HepG2 (cell line): ENCODE results near the gene MBD3. TPM values are rescaled to one million over a fixed set of nuclear protein-coding genes. Genes with fewer than 3 reads are reported as not detected.
A peak's percentile ranks its signal among the peaks of the same experiment; 100 is the strongest.

Experiments
- BCL3 ChIP-seq: sonication (generic); formaldehyde crosslinking; IDR thresholded peaks from 2 replicates; pipeline ENCODE4 v1.5.1; 2020; ENCODE audit warnings: mild to moderate bottlenecking, missing genetic modification reagents, moderate library complexity
- GATAD1 ChIP-seq: IDR thresholded peaks from 2 replicates; pipeline ENCODE4 v1.6.1; 2016; ENCODE audit warnings: missing genetic modification reagents, missing compliant biosample characterization
- HIVEP1 ChIP-seq: sonication (generic); formaldehyde crosslinking; IDR thresholded peaks from 2 replicates; pipeline ENCODE4 v1.4.0; 2020; ENCODE audit warnings: mild to moderate bottlenecking, missing genetic modification reagents
- KLF12 ChIP-seq: sonication (generic); formaldehyde crosslinking; IDR thresholded peaks from 2 replicates; pipeline ENCODE4 v1.4.0; 2020; ENCODE audit warnings: missing genetic modification reagents, borderline replicate concordance
- KLF13 ChIP-seq: sonication (generic); formaldehyde crosslinking; IDR thresholded peaks from 2 replicates; pipeline ENCODE4 v1.4.0; 2020; ENCODE audit warnings: mild to moderate bottlenecking, missing genetic modification reagents
- NCOA1 ChIP-seq: sonication (generic); formaldehyde crosslinking; IDR thresholded peaks from 2 replicates; pipeline ENCODE4 v1.9.0; 2021; ENCODE audit warnings: missing genetic modification reagents
- NCOR1 ChIP-seq: fragments of 200-600 bp; sonication (generic); IDR thresholded peaks from 2 replicates; pipeline ENCODE4 v1.7.0; 2017; ENCODE audit warnings: antibody characterized with exemption, low read length, borderline replicate concordance
- NFAT5 ChIP-seq: sonication (generic); formaldehyde crosslinking; IDR thresholded peaks from 2 replicates; pipeline ENCODE4 v1.4.0; 2020; ENCODE audit warnings: missing genetic modification reagents
- PATZ1 ChIP-seq: sonication (generic); formaldehyde crosslinking; IDR thresholded peaks from 2 replicates; pipeline ENCODE4 v1.4.0; 2020; ENCODE audit warnings: missing genetic modification reagents
- POLR2AphosphoS5 ChIP-seq: IDR thresholded peaks from 2 replicates; pipeline ENCODE4 v1.6.1; 2012; ENCODE audit warnings: low read depth, low read length
- RFXANK ChIP-seq: IDR thresholded peaks from 2 replicates; pipeline ENCODE4 v1.6.1; 2016
- YEATS4 ChIP-seq: sonication (generic); formaldehyde crosslinking; IDR thresholded peaks from 2 replicates; pipeline ENCODE4 v1.4.0; 2020; ENCODE audit warnings: missing genetic modification reagents, borderline replicate concordance
- ZFP36L2 ChIP-seq: sonication (generic); formaldehyde crosslinking; IDR thresholded peaks from 2 replicates; pipeline ENCODE4 v1.4.0; 2020; ENCODE audit warnings: missing genetic modification reagents
- ZNF180 ChIP-seq: sonication (generic); formaldehyde crosslinking; IDR thresholded peaks from 2 replicates; pipeline ENCODE4 v1.4.0; 2020; ENCODE audit warnings: low read depth, missing genetic modification reagents, borderline replicate concordance
- ZNF414 ChIP-seq: sonication (generic); formaldehyde crosslinking; IDR thresholded peaks from 2 replicates; pipeline ENCODE4 v1.5.0; 2020; ENCODE audit warnings: missing genetic modification reagents
- ZNF512B ChIP-seq: sonication (generic); formaldehyde crosslinking; IDR thresholded peaks from 2 replicates; pipeline ENCODE4 v1.5.1; 2020; ENCODE audit warnings: missing genetic modification reagents, mild to moderate bottlenecking, borderline replicate concordance
- ZSCAN22 ChIP-seq: sonication (generic); formaldehyde crosslinking; IDR thresholded peaks from 2 replicates; pipeline ENCODE4 v1.4.0; 2020; ENCODE audit warnings: mild to moderate bottlenecking, missing genetic modification reagents
- polyA plus RNA-seq, 8 experiments: library from polyadenylated mRNA; depleted of rRNA in 3 of 8; stranded (reverse) in 7 of 8; unstranded in 1 of 8; fragments of >200 nt; fragmentation: Illumina TruSeq in 4 of 8; extraction: Trizol in 4 of 8; gene quantifications; 2 replicates each; pipeline versions ENCODE4 v1.2.1 to v1.2.3, GENCODE V29; 2011 to 2016; ENCODE audit warnings: low read depth in 4 of 8, missing spikeins in 1 of 8, mixed read lengths in 1 of 8; ENCODE audit not compliant: insufficient read depth in 1 of 8
- total RNA-seq, 5 experiments: library from RNA; depleted of rRNA; stranded (reverse); fragments of >200 nt; fragmentation: Illumina TruSeq; extraction: Trizol; gene quantifications; 2 replicates each; pipeline ENCODE4 v1.2.3, GENCODE V29; 2016; ENCODE audit warnings: low read depth in 1 of 5

MBD3 gene
- total and polyA plus RNA-seq, 2 of the 13 experiments (the other 11 are each of a cell fraction or from before 2014, with no cell fraction given), result 21.2 to 76.9 TPM

- TF ChIP-seq ZNF512B (CRISPR knock-in tag), result no peak
- peak; percentile 94 for TF ChIP-seq POLR2AphosphoS5
- TF ChIP-seq PATZ1 (CRISPR knock-in tag), result peak; percentile 80
- no peak for TF ChIP-seq NCOA1 (CRISPR knock-in tag)
- TF ChIP-seq ZSCAN22, result no peak
- no peak for TF ChIP-seq HIVEP1 (CRISPR knock-in tag)
- 0 out of 2 replicates have a peak, but pooled peaks have one; percentile 65 for TF ChIP-seq NFAT5 (CRISPR knock-in tag)
- TF ChIP-seq GATAD1 (CRISPR knock-in tag), result peak; percentile 70
- TF ChIP-seq RFXANK (CRISPR knock-in tag), result no peak
- no peak for TF ChIP-seq KLF12 (CRISPR knock-in tag)
- peak; percentile 61; the same call in 1 of the 2 replicates for TF ChIP-seq YEATS4
- TF ChIP-seq KLF13 (CRISPR knock-in tag), result no peak
- TF ChIP-seq ZNF180 (CRISPR knock-in tag), result no peak
- TF ChIP-seq BCL3 (CRISPR knock-in tag), result no peak; the same call in 1 of the 2 replicates
- no peak for TF ChIP-seq ZNF414 (CRISPR knock-in tag)
- peak; percentile 74; the same call in 1 of the 2 replicates for TF ChIP-seq NCOR1
- no peak for TF ChIP-seq ZFP36L2
These were observed 12.8 kb upstream of the MBD3 start, which contains the start of gene UQCR11 (continued) for GRCh38 chr19:1605236-1606137.
